Measurements from ENCODE around the gene ASB13.

ASB13 gene

GRCh38 chr10:5643346-5644067, 22.9 kb downstream of the ASB13 start:
- peak; percentile 59 for DNase-seq (ENCODE audit: low read depth)
- H3K4me3 ChIP-seq (ENCODE audit: control insufficient read depth, low read depth, low read length) = no peak overlapping the region
- TF ChIP-seq CTCF (conservative IDR thresholded peaks at IDR 0.05; ENCODE audit: control insufficient read depth, insufficient read depth, low read depth, low read length) = no peak

GRCh38 chr10:5641501-5641900, 24.9 kb downstream of the ASB13 start:
- no peak for DNase-seq (ENCODE audit: low read depth)
- no peak overlapping the region for H3K4me3 ChIP-seq (ENCODE audit: control insufficient read depth, low read depth, low read length)
- TF ChIP-seq CTCF (conservative IDR thresholded peaks at IDR 0.05; ENCODE audit: control insufficient read depth, insufficient read depth, low read depth, low read length) = no peak

GRCh38 chr10:5640501-5640900, 25.9 kb downstream of the ASB13 start:
- no peak for DNase-seq (ENCODE audit: low read depth)
- no peak overlapping the region for H3K4me3 ChIP-seq (ENCODE audit: control insufficient read depth, low read depth, low read length)
- no peak for TF ChIP-seq CTCF (conservative IDR thresholded peaks at IDR 0.05; ENCODE audit: control insufficient read depth, insufficient read depth, low read depth, low read length)

- TF ChIP-seq CTCF (conservative IDR thresholded peaks at IDR 0.05; ENCODE audit: control insufficient read depth, insufficient read depth, low read depth, low read length) = no peak
- DNase-seq (ENCODE audit: low read depth) = no peak
- H3K4me3 ChIP-seq (ENCODE audit: control insufficient read depth, low read depth, low read length) = no peak overlapping the region
Observed at GRCh38 chr10:5640036-5640435, 26.4 kb downstream of the ASB13 start.

GRCh38 chr10:5639066-5639465, 27.3 kb downstream of the ASB13 start:
- H3K4me3 ChIP-seq (ENCODE audit: control insufficient read depth, low read depth, low read length) = no peak overlapping the region
- DNase-seq (ENCODE audit: low read depth) = no peak
- TF ChIP-seq CTCF (conservative IDR thresholded peaks at IDR 0.05; ENCODE audit: control insufficient read depth, insufficient read depth, low read depth, low read length) = no peak

GRCh38 chr10:5638494-5638893, 27.9 kb downstream of the ASB13 start:
- TF ChIP-seq CTCF (conservative IDR thresholded peaks at IDR 0.05; ENCODE audit: control insufficient read depth, insufficient read depth, low read depth, low read length) = no peak
- no peak for DNase-seq (ENCODE audit: low read depth)
- no peak overlapping the region for H3K4me3 ChIP-seq (ENCODE audit: control insufficient read depth, low read depth, low read length)

GRCh38 chr10:5634918-5635317, 31.5 kb downstream of the ASB13 start:
- H3K4me3 ChIP-seq (ENCODE audit: control insufficient read depth, low read depth, low read length) = no peak overlapping the region
- no peak for TF ChIP-seq CTCF (conservative IDR thresholded peaks at IDR 0.05; ENCODE audit: control insufficient read depth, insufficient read depth, low read depth, low read length)
- no peak for DNase-seq (ENCODE audit: low read depth)
